Stimulated activated CD4-positive, alpha-beta T cell treated with anti-CD3 and anti-CD28 coated beads, Interleukin-2, amount 100 ng/mL, for 48 hours (primary cell): Measurements from ENCODE around the gene ERCC6.

Source experiments
- DNase-seq, 2 donors: peaks; one replicate each; pipeline ENCODE4 v3.0.0-alpha.2; 2020

Gene ERCC6

DNA sequence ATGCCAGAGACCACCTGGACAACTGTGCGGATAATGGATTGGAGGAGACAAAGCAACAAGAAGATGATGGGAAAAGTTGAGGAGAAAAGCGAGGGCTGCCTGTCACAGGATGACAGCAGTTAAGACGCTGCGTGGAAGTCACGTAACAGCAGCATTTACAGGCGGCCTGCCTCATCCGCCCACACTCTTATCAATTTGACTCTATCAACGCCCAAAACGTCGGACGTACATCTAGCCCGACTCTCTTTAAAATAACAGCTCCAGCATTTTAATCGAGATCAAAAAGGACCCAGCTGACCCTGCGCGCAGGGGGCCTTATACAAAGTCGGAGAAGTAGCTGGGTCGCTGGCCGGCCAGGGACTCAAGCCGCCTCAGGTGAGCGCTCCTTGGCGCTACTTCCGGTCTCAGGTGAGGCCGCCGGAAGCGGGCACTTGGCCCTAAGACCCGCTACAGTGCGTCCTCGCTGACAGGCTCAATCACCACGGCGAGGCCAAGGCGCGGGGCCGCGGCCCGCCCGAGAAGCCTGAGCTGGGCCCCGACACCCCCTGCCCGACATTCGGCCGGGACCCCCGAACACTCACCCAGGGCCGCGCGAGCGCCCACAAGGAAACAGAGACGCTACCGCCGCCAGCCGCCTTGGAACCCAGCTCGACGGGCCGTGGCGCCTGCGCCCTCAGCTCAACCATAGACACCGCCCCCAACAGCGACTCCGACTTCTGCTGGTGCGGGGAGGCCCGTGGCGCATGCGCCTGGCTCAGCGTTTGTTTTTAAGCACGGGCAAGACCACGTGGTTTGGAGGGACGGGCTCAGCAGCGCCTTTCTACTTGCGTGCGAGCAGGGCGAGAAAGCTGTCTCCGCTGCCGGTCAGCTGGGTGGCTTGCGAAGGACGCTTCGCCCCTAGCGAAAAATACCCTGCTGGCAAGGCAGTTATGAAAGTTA lies at the start of gene ERCC6:
ERCC6 (minus strand) TSS at position 741 of the 939 bp plus-strand sequence.
- DNase-seq, result peak; percentile 92

GRCh38 chr10:49587981-49588380 lies 49.1 kb upstream of the ERCC6 start:
- no peak for DNase-seq

DNA sequence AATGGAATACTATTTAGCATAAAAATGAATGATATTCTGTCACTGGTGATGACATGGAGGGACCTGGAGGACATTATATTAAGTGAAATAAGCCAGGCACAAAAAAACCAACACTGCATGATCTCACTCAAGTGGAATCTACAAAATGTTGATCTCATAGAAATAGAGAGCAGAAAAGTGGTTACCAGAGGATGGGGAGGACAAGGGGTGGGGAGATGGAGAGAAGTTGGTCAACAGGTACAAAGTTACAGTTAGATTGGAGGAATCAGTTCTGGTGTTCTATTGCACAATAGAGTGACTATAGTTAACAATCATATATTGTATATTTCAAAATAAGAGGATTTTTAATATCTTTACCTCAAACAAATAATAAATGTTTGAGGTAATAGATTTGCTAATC lies 46.5 kb upstream of the ERCC6 start:
- no peak for DNase-seq

DNA sequence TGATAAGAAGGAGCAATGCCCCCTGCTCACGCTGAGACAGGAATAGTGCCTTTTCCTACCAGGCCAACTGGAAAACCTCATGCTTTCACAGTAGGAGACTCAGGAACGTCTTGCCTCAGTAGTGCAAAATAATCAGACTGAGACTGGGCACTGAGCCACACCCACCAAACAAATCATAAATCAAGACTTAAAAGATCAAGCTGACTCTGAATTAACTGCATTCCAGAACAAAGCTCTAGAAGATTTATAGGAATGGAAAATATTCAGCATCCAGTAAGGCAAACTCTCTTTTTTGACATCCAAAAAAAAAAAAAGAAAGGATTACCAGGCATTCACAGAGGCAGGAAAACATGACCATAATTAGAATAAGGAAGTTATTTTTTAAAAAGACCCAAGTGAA lies 40.7 kb upstream of the ERCC6 start:
- no peak for DNase-seq

DNA sequence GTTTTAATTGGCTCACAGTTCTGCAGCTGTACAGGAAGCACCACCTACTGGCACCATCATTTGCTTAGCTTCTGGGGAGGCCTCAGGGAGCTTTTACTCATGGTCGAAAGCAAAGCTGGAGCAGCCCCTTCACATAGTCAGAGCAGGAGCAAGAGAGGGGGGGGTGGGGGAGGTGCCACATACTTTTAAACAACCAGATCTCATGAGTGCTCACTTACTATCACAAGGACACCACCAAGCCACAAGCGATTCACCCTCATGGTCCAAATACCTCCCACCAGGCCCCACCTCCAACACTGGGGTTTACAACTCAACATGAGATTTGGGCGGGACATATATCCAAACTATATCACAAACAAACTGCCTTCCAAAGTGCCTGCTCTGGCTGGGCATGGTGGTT lies 39.5 kb upstream of the ERCC6 start:
- no peak for DNase-seq

DNA sequence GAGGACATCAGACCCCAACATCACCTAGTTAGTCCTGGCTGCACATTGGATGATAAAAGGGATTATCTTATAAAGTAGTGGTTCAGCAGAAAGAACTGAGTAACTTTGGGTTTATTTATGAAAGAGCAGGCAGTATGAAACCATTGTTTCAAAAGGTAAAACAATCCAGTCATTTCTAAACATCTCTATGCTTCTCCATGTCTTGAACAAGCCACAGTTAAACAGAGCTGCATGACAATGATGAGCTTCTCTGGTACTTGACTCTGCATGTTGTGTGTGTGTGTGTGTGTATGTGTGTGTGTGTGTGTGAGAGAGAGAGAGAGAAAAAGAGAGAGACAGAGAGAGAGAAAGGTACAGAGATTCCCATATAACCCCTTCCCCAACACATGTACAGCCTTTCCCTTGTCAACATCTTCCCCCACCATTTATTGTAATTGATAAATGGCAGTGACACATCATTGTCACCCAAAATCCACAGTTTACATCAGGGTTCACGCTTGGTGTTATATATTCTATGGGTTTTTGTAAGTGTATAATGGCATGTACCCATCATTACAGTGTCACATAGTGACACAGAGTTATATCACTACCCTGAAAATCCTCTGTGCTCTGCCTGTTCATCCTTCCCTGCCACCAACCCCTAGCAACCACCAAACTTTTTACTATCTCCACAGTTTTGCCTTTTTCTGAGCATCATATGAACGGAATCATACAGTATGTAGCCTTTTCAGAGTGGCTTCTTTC lies 38.4 kb upstream of the ERCC6 start:
- DNase-seq, result no peak

DNA sequence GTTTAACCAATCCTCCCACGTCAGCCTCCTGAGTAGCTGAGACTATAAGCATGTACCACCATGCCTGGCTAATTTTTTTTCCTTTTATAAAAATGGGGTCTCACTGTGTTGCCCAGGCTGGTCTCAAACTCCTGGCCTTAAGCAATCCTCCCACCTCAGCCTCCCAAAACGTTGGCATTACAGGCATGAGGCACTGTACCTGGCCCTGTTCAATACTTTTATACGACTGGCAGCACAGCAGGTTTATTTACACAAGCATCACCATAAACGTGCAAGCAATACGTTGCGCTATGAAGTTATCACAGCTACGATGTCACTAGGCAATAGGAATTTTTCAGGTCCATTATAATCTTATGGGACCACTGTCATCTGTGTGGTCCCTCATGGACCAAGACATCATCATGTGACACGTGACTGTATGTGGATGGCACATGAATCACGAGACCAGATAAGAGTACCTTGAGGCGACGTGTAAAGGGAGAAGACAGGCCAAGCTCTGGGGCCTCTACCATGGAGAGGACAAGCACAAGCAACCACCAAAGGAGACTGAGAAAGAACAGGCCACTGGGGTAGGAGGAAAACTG lies 36.7 kb upstream of the ERCC6 start:
- no peak for DNase-seq

DNA sequence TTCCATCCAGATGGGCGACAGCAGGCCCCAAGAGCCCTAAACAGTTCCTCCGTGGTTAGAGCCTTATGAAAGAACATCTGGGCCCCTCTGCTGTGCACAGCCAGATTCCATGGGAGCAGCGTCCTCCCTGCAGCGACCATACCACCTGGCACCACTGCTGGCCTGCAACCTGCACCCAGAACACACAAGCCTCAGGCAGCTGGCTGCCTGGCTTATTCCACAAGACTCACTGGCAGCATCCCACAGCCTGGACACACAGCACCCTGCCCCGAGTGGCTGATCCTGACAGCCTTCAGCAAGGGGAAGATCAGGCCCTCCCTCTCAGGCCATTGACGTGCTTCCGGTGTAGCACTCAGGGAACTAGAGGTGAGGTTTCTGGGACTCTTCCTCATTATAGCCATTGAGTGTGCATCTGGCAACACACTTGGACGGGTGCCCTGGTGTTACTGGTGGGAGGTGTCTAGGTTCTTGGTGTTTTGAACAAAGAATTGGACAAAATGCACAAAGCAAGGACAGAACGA lies 33.7 kb upstream of the ERCC6 start:
- no peak for DNase-seq

DNA sequence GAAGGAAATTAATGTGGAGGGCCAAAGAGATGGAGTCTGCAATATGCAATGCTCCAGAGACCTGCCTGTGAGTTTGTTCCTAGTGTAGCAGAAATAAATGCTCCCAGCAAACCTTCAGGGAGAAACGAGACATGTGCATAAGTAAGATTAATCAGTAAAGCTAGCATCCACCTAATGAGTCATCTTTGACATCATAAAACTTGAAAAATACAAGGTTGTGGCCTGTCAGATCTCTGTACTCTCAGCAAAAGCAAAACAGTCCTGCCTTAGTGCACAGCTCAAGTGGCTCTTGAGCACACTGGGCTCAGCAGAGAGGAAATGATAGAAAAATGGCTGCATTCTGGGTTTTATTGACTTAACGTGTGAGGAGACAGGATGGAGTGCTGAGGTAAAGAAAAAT lies 32.5 kb upstream of the ERCC6 start:
- DNase-seq, result no peak

DNA sequence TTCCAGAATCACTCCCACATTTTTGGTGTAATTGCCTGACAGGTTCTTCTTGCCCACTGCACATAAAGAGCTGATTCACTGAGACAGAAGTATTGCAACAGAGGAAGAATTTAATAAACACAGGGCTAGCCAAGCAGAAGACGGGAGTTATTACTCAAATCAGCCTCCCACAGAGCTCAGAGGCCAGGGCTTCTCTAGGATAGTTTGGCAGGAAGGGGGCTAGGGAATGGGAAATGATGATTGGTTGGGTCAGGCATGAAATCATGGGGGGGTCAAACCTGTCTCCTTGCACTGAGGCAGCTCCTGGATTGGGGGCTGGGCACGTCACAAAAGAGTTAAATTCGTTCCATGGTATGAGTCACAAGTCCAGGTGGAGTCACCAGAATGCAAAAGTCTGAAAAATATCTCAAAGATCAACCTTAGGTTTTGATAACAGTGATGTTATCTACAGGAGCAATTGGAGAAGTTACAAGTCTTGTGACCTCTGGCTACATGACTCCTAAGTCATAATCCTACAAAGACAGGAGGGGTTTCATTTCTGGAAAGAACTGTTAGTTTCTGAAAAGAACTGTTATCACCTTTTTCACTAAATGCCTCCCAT lies 30.2 kb upstream of the ERCC6 start:
- DNase-seq, result no peak

GRCh38 chr10:49568235-49568634 lies 29.3 kb upstream of the ERCC6 start:
- no peak for DNase-seq

DNA sequence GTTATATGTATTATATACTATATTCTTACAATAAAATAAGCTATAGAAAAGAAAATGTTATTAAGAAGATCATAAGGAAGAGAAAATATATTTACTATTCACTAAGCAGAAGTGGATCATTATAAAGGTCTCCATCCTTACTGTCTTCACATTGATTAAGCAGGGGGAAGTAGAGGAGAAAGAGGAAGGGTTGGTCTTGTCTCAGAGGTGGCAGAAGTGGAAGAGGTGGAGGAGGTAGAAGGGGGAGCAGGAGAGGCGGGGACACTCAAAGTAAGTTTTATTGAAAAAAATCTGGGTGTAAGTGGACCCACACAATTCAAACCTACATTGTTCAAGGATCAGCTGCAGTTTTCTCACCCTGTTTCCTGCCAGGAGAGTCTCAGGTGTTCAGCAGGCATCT lies 28.9 kb upstream of the ERCC6 start:
- DNase-seq, result no peak

DNA sequence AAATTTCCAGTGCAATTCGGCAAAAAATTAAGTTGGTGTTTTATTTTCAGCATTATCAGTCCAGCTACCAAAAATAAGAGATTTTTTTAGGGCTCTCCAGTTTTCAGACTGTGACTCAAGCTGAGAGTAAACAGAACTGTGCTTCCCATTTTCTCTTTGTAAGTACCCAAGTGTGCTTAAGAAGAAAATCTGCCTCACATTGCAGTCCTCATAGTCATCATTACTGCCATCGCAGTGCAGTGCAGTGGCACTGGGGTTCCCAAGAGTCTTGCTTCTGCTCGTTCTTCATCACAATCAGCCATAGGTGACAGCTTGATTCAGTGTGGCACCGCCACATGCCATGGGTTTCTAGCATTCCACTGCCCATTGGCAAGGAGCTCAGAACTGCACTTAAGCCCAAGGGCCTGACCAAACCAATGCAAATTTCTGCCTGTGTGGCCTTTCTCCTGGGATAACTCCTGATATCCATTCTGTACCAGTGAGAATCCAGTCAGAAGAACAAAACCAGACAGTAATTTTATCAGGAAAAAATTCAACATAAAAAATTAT lies 25.6 kb upstream of the ERCC6 start:
- DNase-seq, result no peak

DNA sequence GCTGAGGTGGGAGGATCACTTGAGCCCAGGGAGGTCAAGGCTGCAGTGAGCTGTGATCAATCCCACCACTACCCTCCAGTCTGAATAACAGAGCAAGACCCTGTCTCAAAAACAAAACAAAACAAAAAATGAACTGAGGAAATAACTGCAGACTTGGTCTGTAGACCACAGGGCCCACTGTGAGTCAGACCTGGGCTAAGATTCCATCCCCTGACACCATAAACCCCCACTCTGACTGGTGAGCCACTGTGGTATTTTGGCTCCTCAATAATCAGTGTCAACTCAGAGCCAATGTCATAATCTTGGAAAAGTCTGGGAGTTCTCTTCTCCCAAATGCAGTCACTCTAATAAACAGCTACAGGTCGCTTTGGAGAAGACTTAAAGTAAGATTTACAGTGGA lies 24.0 kb upstream of the ERCC6 start:
- no peak for DNase-seq

DNA sequence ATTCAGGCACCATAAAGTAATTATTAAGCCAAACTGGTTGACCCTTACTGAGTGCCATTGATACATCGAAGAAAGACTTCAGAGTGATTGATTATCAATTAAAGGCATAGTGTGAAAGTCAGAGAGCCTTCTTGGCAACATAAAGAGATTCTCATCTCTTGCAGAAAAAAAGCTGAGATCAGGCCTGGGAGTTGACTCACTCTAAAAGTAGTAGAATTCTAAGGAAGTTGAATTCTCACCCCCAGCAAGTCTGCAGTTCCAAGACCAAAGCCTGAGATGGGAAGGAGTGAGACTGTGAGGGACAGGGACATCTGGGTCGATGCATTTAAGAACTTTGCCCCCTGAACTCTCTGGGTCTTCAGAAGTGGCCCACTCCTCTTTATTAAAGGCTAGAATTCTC lies 21.6 kb upstream of the ERCC6 start:
- no peak for DNase-seq

- DNase-seq, result no peak
Measured at GRCh38 chr10:49559476-49559875, 20.6 kb upstream of the ERCC6 start.

DNA sequence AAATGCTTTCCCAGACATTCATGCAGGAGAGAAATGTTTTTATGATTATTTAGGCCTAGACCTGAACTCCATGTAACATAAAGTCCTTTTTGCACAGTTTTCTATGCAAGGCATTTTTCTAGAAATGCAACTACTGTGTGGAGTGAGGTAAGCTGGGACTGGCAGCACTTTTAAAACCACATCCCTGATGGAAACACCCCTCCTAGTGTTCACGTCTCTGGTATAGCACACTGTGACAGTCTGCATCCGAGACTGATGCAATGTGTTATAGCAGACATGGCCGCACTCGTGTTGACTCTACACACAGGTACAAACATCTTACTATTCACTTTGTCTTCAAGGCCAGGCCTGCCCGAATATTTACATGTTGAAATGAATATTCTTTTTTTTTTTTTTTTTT lies 19.3 kb upstream of the ERCC6 start:
- no peak for DNase-seq

DNA sequence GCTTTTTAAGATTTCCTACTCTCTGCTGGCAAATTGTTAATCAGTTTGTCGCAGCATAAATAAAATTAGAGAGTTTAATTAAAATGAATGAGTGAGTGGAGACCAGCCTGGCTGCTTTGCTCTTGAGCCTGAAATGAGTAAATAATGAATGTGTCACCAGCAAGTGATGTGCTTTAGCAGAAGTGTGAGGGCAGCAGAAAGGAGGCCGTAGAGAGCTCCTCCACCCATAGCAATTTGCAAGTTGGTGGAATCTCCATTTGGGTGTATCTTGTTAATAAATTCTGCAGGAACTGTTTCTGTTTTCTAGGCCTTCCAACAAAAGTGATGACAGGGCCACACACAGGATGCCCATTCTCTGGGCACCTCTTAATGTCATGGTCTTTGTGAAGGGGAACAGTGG lies 18.8 kb upstream of the ERCC6 start:
- no peak for DNase-seq

DNA sequence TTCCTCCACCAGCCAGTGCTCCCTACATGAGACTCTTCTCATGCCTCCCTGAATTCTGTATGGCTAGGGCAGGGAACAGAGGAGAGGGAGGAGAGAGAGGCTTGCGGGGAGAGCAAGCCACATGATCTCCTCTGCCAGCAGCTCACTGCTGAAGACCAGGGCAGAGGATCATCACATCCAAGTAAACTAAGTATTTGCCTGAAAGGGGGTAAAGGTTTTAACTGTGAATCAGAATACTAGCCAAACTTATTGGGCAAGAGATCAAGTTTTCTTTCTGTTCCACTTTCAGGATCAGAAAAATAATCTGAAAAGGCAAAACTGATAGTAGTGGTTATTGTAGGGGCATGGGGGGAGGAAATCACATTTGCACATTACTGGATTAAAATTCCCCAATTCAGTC lies 17.8 kb upstream of the ERCC6 start:
- DNase-seq, result no peak

DNA sequence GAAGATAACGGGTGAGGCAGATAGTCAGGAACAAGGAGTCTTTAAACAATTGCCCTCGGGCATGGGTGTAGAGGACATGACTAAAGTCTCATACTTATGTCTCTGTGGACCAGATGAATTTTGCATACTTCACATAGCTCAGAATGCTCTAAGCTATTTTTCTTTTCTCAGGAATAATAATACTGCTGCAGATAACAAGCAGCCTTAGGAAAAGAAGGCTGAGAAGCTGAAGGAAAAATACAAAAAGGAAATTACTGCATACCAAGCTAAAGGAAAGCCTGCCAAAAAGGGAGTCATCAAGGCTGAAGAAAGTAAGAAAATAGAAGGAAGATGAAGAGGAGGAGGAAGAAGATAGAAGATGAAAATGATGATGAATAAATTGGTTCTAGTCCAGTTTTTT lies 13.4 kb upstream of the ERCC6 start:
- DNase-seq, result no peak

DNA sequence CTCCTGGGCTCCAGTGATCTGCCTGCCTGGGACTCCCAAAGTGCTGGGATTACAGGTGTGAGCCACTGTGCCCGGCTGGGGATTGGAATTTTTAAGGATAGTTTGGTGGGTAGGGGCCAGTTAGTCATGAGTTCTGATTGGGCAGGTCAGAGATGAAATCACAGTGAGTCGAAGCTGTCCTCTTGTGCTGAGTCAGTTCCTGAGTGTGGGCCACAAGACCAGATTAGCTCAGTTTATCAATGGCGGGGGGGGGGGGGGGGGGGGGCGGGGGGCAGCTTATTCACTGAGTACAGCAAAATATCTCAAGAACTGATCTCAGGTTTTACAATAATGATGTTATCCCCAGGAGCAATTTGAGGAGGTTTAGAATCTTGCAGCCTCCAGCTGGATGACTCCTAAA lies 11.6 kb upstream of the ERCC6 start:
- no peak for DNase-seq

DNA sequence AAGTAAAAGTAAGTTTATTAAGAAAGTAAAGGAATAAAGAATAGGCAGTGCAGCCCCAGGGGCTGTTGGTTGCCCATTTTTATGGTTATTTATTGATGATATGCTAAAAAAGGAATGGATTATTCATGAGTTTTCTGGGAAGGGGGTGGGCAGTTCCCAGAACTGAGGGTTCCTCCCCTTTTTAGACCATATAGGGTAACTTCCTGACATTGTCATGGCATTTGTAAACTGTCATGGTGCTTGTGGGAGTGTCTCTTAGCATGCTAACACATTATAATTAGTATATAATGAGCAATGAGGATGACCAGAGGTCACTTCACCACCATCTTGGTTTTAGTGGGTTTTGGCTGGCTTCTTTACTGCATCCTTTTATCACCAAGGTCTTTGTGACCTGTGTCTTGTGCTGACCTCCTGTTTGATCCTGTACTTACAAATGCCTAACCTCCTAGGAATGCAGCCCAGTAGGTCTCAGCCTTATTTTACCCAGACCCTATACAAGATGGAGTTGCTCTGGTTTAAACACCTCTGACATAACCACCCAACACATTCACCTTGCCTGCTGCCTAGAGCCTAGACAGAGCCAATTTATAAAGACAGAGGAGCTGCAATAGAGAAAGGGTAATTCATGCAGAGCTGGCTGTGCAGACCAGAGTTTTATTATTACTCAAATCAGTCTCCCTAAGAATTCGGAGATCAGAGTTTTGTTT lies 10.9 kb upstream of the ERCC6 start:
- DNase-seq, result no peak
